Neural cell (in vitro differentiated cells): ENCODE data around the gene DGKG. TPM values are rescaled to one million over a fixed set of nuclear protein-coding genes. Genes with fewer than 3 reads are reported as not detected.

Experiments
- H2AFZ ChIP-seq: fragments of 200-600, 300-800 bp; sonication (generic), shearing (Covaris generic); 2 replicates; pipeline ENCODE4 v1.6.0; 2014; ENCODE audit warnings: low read depth, mild to moderate bottlenecking, antibody characterized with exemption, low read length, moderate library complexity
- H3F3A ChIP-seq: fragments of 200-600 bp; shearing (Covaris generic); 2 replicates; pipeline ENCODE4 v1.6.1; 2016; ENCODE audit warnings: mild to moderate bottlenecking, moderate library complexity, mixed read lengths, antibody characterized with exemption, low read length; ENCODE audit not compliant: insufficient read depth, poor library complexity, severe bottlenecking
- H3K27ac ChIP-seq: fragments of 200-600, 300-800 bp; sonication (generic), shearing (Covaris generic); 2 replicates; pipeline ENCODE4 v1.5.1; 2014; ENCODE audit warnings: mild to moderate bottlenecking, low read length, moderate library complexity
- H3K27me3 ChIP-seq: fragments of 300-800, 200-600 bp; sonication (generic), shearing (Covaris generic); 2 replicates; pipeline ENCODE4 v1.6.0; 2014; ENCODE audit warnings: mild to moderate bottlenecking, low read depth, low read length, moderate library complexity; ENCODE audit not compliant: insufficient read depth
- H3K36me3 ChIP-seq: fragments of 300-800, 200-600 bp; sonication (generic), shearing (Covaris generic); 2 replicates; pipeline ENCODE4 v1.5.1; 2014; ENCODE audit warnings: mild to moderate bottlenecking, antibody characterized with exemption, low read length, moderate library complexity; ENCODE audit not compliant: insufficient read depth
- H3K4me2 ChIP-seq: fragments of 300-800, 200-600 bp; sonication (generic), shearing (Covaris generic); 2 replicates; pipeline ENCODE4 v1.6.0; 2014; ENCODE audit warnings: mild to moderate bottlenecking, low read length
- H3K4me3 ChIP-seq: fragments of 300-800, 200-600 bp; sonication (generic), shearing (Covaris generic); 2 replicates; pipeline ENCODE4 v1.5.1; 2014; ENCODE audit warnings: mild to moderate bottlenecking, low read length, moderate library complexity
- H3K79me2 ChIP-seq: fragments of 200-600 bp; shearing (Covaris generic); replicated peaks from 2 replicates; pipeline ENCODE4 v1.6.0; 2014; ENCODE audit warnings: mild to moderate bottlenecking, low read length, moderate library complexity; ENCODE audit not compliant: insufficient read depth
- H3K9ac ChIP-seq: fragments of 300-800, 200-600 bp; sonication (generic), shearing (Covaris generic); 2 replicates; pipeline ENCODE4 v1.6.1; 2016; ENCODE audit warnings: mild to moderate bottlenecking, low read length, mixed read lengths
- H3K9me2 ChIP-seq: fragments of 200-600 bp; shearing (Covaris generic); 2 replicates; pipeline ENCODE4 v1.6.1; 2016; ENCODE audit warnings: mild to moderate bottlenecking, low read length, mixed read lengths; ENCODE audit not compliant: insufficient read depth
- H3K9me3 ChIP-seq: fragments of 200-600, 300-800 bp; sonication (generic), shearing (Covaris generic); 2 replicates; pipeline ENCODE4 v1.6.1; 2016; ENCODE audit warnings: mild to moderate bottlenecking, mixed run types, low read length, moderate library complexity, mixed read lengths
- H4K20me1 ChIP-seq: fragments of 200-600 bp; shearing (Covaris generic); 2 replicates; pipeline ENCODE4 v1.6.1; 2016; ENCODE audit warnings: mild to moderate bottlenecking, mixed run types; ENCODE audit not compliant: insufficient read depth
- EP300 ChIP-seq: fragments of 450-650 bp; conservative IDR thresholded peaks from 2 replicates; pipeline ENCODE4 v1.6.1; 2014; ENCODE audit warnings: antibody characterized with exemption, mild to moderate bottlenecking, moderate library complexity; ENCODE audit not compliant: poor library complexity, severe bottlenecking
- EZH2 ChIP-seq: fragments of 200-600, 300-800 bp; shearing (Covaris generic), sonication (generic); IDR thresholded peaks from 2 replicates; pipeline ENCODE4 v1.6.1; 2014; ENCODE audit warnings: antibody characterized with exemption, low read length, borderline replicate concordance, mild to moderate bottlenecking; ENCODE audit not compliant: insufficient read depth, poor library complexity, severe bottlenecking
- MXI1 ChIP-seq: fragments of 450-650 bp; conservative IDR thresholded peaks from 2 replicates; pipeline ENCODE4 v1.6.1; 2014; ENCODE audit warnings: antibody characterized with exemption, mild to moderate bottlenecking; ENCODE audit not compliant: poor library complexity, severe bottlenecking
- POLR2AphosphoS5 ChIP-seq: IDR thresholded peaks from 2 replicates; pipeline ENCODE4 v1.6.1; 2012
- RAD21 ChIP-seq: fragments of 450-650 bp; conservative IDR thresholded peaks from 2 replicates; pipeline ENCODE4 v1.6.1; 2014; ENCODE audit warnings: antibody characterized with exemption, mild to moderate bottlenecking, moderate library complexity
- REST ChIP-seq: IDR thresholded peaks from 2 replicates; pipeline ENCODE4 v1.6.1; 2012; ENCODE audit warnings: borderline replicate concordance
- SMC3 ChIP-seq: fragments of 450-650 bp; conservative IDR thresholded peaks from 2 replicates; pipeline ENCODE4 v1.6.1; 2014; ENCODE audit warnings: antibody characterized with exemption, mild to moderate bottlenecking, moderate library complexity; ENCODE audit not compliant: poor library complexity
- TAF1 ChIP-seq: IDR thresholded peaks from 2 replicates; pipeline ENCODE4 v1.6.1; 2012; ENCODE audit warnings: low read depth
- polyA plus RNA-seq: library from polyadenylated mRNA; depleted of rRNA; stranded (reverse); fragments of >200 nt; gene quantifications from 2 replicates; pipeline ENCODE4 v1.2.3, GENCODE V29; 2014
- TF ChIP-seq, protein P1 (sequence below): fragments of 450-650 bp; IDR thresholded peaks from 2 replicates; pipeline ENCODE4 v1.5.1; 2014; ENCODE audit warnings: antibody characterized with exemption, mild to moderate bottlenecking, moderate library complexity; ENCODE audit not compliant: poor library complexity, severe bottlenecking

The DGKG gene
- polyA plus RNA-seq, 1 donor from 2014 or later: not detected

DNA sequence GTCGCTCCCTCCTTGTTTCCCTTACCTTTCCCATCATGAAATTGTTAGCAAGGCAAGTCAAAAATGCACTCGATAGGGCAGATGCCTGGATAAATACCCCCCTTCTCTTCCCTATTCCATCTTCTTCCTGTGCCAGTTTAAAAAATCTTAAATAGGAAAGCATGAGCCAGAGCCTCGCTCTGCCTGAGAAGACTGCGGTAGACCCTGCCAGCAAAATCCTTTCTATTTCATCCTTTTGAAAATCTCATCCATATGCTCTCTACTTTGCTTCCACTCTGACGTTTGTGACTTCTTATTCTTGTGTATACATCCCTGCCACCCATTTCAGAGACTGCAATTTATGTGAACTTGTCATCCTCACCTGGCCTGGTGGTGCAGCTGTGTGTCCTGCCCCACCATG lies 138.6 kb downstream of the DGKG start:
- H4K20me1 ChIP-seq: no peaks in the 10 kb centered on the region
- no peak overlapping the region for H3K4me2 ChIP-seq
- H3K9me3 ChIP-seq: no peaks in the 10 kb centered on the region
- no peak overlapping the region for H2AFZ ChIP-seq
- no peak overlapping the region for H3K4me3 ChIP-seq
- no peaks in the 10 kb centered on the region for H3K79me2 ChIP-seq
- H3K27me3 ChIP-seq: no peaks in the 10 kb centered on the region
- no peaks in the 10 kb centered on the region for H3K9me2 ChIP-seq
- TF ChIP-seq MXI1: no peak
- H3F3A ChIP-seq: no peaks in the 10 kb centered on the region
- H3K9ac ChIP-seq: no peak overlapping the region
- no peaks in the 10 kb centered on the region for H3K36me3 ChIP-seq
- no peak overlapping the region for H3K27ac ChIP-seq

GRCh38 chr3:186221760-186222378 lies 140.2 kb downstream of the DGKG start:
- H3F3A ChIP-seq: no peaks in the 10 kb centered on the region
- TF ChIP-seq RAD21 (no peak), SMC3 (no peak), POLR2AphosphoS5 (no peak), MXI1 (no peak), EP300 (no peak), TAF1 (no peak), REST (no peak), EZH2 (no peak)
- TF ChIP-seq, protein P1, sequence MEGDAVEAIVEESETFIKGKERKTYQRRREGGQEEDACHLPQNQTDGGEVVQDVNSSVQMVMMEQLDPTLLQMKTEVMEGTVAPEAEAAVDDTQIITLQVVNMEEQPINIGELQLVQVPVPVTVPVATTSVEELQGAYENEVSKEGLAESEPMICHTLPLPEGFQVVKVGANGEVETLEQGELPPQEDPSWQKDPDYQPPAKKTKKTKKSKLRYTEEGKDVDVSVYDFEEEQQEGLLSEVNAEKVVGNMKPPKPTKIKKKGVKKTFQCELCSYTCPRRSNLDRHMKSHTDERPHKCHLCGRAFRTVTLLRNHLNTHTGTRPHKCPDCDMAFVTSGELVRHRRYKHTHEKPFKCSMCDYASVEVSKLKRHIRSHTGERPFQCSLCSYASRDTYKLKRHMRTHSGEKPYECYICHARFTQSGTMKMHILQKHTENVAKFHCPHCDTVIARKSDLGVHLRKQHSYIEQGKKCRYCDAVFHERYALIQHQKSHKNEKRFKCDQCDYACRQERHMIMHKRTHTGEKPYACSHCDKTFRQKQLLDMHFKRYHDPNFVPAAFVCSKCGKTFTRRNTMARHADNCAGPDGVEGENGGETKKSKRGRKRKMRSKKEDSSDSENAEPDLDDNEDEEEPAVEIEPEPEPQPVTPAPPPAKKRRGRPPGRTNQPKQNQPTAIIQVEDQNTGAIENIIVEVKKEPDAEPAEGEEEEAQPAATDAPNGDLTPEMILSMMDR: no peak
- H3K9me3 ChIP-seq: no peaks in the 10 kb centered on the region
- H3K9ac ChIP-seq: no peak overlapping the region
- H2AFZ ChIP-seq: no peak overlapping the region
- H4K20me1 ChIP-seq: no peaks in the 10 kb centered on the region
- H3K9me2 ChIP-seq: no peaks in the 10 kb centered on the region
- H3K79me2 ChIP-seq: no peaks in the 10 kb centered on the region
- H3K4me3 ChIP-seq: no peak overlapping the region
- H3K27ac ChIP-seq: no peak overlapping the region
- no peaks in the 10 kb centered on the region for H3K27me3 ChIP-seq
- H3K36me3 ChIP-seq: no peaks in the 10 kb centered on the region
- no peak overlapping the region for H3K4me2 ChIP-seq
